ENCODE data around the gene ARHGAP8.

- TF ChIP-seq CTCF (IDR thresholded peaks at IDR 0.05) (no peak), POLR2A (IDR thresholded peaks at IDR 0.05) (no peak)
Observed at GRCh38 chr22:44876921-44877320, 124.5 kb downstream of the ARHGAP8 start.
